Measurements from ENCODE around the gene AIPL1. TPM values are rescaled to one million over a fixed set of nuclear protein-coding genes. Genes with fewer than 3 reads are reported as not detected.

Gene AIPL1
- total RNA-seq, 1 experiment from 2014 or later, result 0.46 TPM

- Mint-ChIP-seq H3K27ac (no peak overlapping the region), H3K4me1 (peaks cover 22% of the 10 kb centered on the region), H3K4me3 (no peak overlapping the region), H3K9me3 (no peaks in the 10 kb centered on the region), H3K27me3 (ENCODE audit: low read depth) (no peaks in the 10 kb centered on the region), H3K36me3 (no peaks in the 10 kb centered on the region)
- DNase-seq (ENCODE audit: low spot score) (no peak), ATAC-seq (no peak)
- POLR2A ChIA-PET, result no interaction called here
- CTCF ChIA-PET, result interaction anchor here (1.4 kb wide), 1 partner anchor 10 kb away, joined by 5 read pairs; no protein-coding TSS in a partner anchor
- no peak for TF ChIP-seq CBFB (CRISPR knock-in tag; IDR thresholded peaks at IDR 0.05; ENCODE audit: low read depth)
- no peak for TF ChIP-seq ZNF232 (CRISPR knock-in tag; IDR thresholded peaks at IDR 0.05)
- no peak for TF ChIP-seq TEAD1 (CRISPR knock-in tag; IDR thresholded peaks at IDR 0.05)
- no peak for TF ChIP-seq JAZF1 (CRISPR knock-in tag; IDR thresholded peaks at IDR 0.05)
- no peak for TF ChIP-seq GTF2I (CRISPR knock-in tag; conservative IDR thresholded peaks at IDR 0.05)
- TF ChIP-seq HMGXB4 (CRISPR knock-in tag; IDR thresholded peaks at IDR 0.05), result no peak
- TF ChIP-seq ZNF317 (CRISPR knock-in tag; IDR thresholded peaks at IDR 0.05; ENCODE audit: borderline replicate concordance, low read depth), result no peak
- TF ChIP-seq NFATC4 (CRISPR knock-in tag; IDR thresholded peaks at IDR 0.05), result no peak
These were observed 41.9 kb upstream of the AIPL1 start for GRCh38 chr17:6476810-6477179.

- no peak for TF ChIP-seq PRDM15 (CRISPR knock-in tag; IDR thresholded peaks at IDR 0.05)
- no peak for TF ChIP-seq PRRX2 (CRISPR knock-in tag; IDR thresholded peaks at IDR 0.05)
- no peak for TF ChIP-seq SOX15 (CRISPR knock-in tag; IDR thresholded peaks at IDR 0.05)
- no peak for TF ChIP-seq MXD4 (CRISPR knock-in tag; IDR thresholded peaks at IDR 0.05; ENCODE audit: borderline replicate concordance)
- no peak for TF ChIP-seq RELA (CRISPR knock-in tag; IDR thresholded peaks at IDR 0.05; ENCODE audit: borderline replicate concordance)
- TF ChIP-seq TCF7 (CRISPR knock-in tag; IDR thresholded peaks at IDR 0.05; ENCODE audit: low read depth), result no peak
- no peak for TF ChIP-seq SMAD3 (CRISPR knock-in tag; IDR thresholded peaks at IDR 0.05; ENCODE audit: borderline replicate concordance)
- no peak for TF ChIP-seq ZNF121 (CRISPR knock-in tag; IDR thresholded peaks at IDR 0.05)
- TF ChIP-seq ZNF425 (CRISPR knock-in tag; conservative IDR thresholded peaks at IDR 0.05), result no peak
- TF ChIP-seq ZNF219 (CRISPR knock-in tag; IDR thresholded peaks at IDR 0.05; ENCODE audit: borderline replicate concordance), result no peak
- Mint-ChIP-seq H3K4me3 (no peak overlapping the region), H3K4me1 (peaks cover 22% of the 10 kb centered on the region), H3K9me3 (no peaks in the 10 kb centered on the region), H3K27ac (no peak overlapping the region), H3K27me3 (ENCODE audit: low read depth) (no peaks in the 10 kb centered on the region), H3K36me3 (no peaks in the 10 kb centered on the region)
- ATAC-seq, result no peak
- DNase-seq (ENCODE audit: low spot score), result no peak
- ChIA-PET CTCF (interaction anchor here (1.2 to 1.4 kb wide), 2 partner anchors 10 to 15 kb away, joined by 3 to 5 read pairs; no protein-coding TSS in a partner anchor), POLR2A (no interaction called here)
These were observed 41.3 kb upstream of the AIPL1 start for GRCh38 chr17:6476076-6476809.

All from WTC11 (cell line).